OCI-M1 (cell line): Measurements from ENCODE around the gene TMEM212.
A peak's percentile ranks its signal among the peaks of the same experiment; 100 is the strongest.

Source experiments
- DNase-seq: peaks from one replicate; lab custom pipeline; 2025; lab: John Stamatoyannopoulos, UW

The TMEM212 gene

DNA sequence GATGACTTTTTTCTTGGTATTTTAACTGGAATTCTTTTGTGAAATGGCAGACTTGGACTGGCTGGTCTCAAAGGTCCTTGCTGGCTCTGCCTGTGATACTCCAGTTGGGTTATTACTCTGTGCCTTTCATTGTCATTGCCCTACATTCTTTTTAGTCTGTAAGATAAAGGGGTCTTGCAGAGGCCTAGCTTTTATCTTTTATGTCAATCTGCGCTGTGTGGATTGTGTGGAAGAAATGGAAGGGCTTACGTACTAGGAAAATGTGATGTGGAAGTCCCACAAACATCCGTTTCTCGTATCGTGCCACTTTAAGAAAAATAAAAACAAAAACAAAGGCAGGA is 8.7 kb upstream of the TMEM212 start:
- DNase-seq, result no peak

DNA sequence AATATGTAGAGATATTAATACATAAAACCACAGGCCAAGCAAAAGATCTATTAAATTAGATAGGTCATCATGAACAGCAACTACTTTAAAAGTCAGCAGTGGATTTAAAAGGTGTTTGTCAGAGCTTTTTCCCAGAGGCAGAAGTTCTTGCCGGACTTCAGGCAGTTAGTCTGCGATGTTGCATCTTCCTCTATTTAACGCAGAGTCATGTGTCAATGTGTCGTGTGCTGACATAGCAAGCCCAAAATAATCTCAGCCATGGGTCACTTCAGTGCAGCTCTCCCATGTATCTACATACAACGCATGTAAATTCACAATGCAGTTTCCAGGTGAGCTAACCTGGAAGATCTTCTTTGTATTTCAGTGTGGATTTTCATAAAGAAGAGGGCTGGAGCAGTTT is 8.0 kb upstream of the TMEM212 start:
- peak; percentile 18 for DNase-seq

GRCh38 chr3:171835613-171836012 is 7.5 kb upstream of the TMEM212 start:
- no peak for DNase-seq

- DNase-seq, result no peak
These were observed 6.3 kb upstream of the TMEM212 start for GRCh38 chr3:171836855-171837254.

DNA sequence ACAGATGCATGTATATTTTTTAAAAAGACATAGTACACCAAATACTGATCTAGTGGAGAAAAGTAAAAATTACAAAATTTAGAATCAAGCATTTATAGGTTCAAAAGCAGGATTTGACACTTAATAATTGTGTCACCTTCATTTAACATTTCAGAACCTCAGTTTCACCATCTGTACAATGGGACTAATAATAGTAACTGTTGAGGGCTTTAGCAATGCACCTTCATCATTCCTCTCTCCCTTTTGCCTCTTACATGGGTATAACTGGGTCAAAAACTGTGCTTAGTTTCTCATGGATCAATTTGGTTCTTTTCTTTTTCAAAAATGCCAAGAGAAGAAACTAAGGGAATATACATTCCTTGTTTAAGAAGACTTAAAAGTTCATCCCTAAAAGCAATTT is 5.5 kb upstream of the TMEM212 start:
- no peak for DNase-seq

- peak; percentile 57 for DNase-seq
These were observed 4.9 kb upstream of the TMEM212 start for GRCh38 chr3:171838218-171838720.

DNA sequence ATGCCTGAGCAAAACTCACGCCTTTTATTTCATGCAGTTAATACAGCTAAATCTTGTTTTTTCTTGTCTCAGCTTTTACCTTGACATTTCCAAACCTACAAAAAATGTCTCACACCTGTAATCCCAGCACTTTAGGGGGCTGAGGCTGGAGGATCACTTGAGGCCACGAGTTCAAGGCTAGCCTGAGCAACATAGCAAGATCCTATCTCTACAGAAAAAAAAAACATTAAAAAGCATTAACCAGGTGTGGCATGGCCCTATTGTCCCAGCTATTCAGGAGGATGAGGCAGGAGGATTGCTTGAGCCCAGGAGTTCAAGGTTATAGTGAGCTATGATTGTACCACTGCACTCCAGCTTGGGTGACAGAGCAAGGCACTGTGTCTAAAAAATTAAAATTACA is 3.9 kb upstream of the TMEM212 start:
- DNase-seq, result no peak

- no peak for DNase-seq
These were observed 2.7 kb upstream of the TMEM212 start for GRCh38 chr3:171840445-171840810.

DNA sequence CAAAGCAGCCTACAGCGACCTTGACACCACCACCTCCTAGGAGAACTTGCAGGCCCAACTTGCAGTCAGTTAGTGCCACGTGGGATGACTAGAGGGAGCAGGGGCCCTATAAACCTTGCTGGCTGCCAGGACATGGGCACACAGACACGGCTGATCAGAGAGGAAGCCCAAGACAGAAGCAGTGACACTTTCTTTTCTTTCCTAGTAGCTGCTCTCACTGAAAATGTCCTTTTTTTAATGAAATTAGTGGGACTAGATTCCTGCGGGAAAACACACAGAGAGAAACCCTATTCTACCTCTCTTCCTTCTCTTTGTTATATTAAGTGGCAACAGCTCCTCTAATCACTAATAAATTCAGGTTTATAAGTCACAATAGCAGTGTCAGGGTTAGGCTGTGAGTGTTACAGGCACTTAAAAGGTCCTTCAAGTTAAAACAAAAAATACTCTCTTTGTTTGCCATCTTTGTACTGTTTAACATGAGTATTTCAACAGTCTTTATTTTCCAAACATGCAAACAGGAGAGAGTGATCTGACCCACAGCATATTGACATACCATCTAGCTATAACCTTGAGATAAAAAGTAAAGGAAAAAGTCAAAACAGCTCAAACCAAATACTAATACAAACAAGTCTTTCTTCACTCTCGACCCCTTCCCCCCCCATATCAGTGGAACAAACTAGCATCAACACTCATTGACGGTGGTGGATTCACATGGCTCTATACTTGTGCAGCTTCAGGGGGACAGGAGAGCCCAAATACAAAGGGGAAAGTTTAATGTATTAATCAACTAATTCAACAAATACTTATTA is 2.1 kb upstream of the TMEM212 start:
- DNase-seq, result no peak

DNA sequence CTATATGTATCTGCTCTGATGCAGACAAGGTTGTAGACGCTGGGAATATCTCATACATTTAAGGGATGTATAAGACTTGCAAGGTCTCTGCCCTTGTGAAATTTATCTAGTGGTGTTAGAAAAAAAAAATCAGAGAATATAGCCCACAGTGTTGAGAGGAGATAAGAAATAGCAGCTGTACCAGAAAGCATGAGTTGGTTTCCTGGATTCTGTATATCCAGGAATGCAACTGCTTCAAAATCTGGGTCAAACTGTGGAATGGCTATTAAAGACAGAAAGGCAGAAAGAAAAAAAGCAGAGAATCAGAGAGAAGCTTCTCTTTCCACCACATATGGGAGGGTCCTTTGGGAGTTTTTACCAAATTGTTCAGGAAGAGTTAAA is 1.5 kb upstream of the TMEM212 start:
- peak; percentile 13 for DNase-seq

GRCh38 chr3:171844873-171845272 is 1.7 kb downstream of the TMEM212 start:
- DNase-seq, result no peak

- no peak for DNase-seq
These were observed 2.5 kb downstream of the TMEM212 start for GRCh38 chr3:171845481-171846284.

DNA sequence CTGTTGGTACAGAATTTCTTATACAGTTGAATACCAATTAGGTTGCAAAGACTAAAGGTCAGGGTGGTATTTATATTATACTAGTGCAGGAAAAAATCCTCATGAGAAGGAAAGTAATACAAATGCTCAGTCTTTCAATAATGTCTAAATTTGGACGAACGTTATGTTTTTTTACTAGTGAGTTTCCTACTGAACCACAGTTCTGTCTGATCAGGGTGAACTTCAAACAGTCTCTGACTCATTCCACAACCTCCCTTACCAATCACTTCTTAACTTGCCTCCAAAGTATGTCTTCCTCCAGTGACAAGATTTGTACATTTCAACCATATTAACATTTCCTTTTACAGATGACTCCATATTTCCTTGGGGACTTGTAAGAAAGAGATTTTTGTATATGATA is 3.4 kb downstream of the TMEM212 start:
- no peak for DNase-seq

GRCh38 chr3:171847133-171847532 is 4.0 kb downstream of the TMEM212 start:
- no peak for DNase-seq

- DNase-seq, result no peak
These were observed 4.6 kb downstream of the TMEM212 start for GRCh38 chr3:171847595-171848259.

GRCh38 chr3:171849617-171850319 is 6.6 kb downstream of the TMEM212 start:
- DNase-seq, result no peak

GRCh38 chr3:171850320-171850959 is 7.3 kb downstream of the TMEM212 start:
- peak; percentile 26 for DNase-seq

- DNase-seq, result peak; percentile 55
These were observed 8.0 kb downstream of the TMEM212 start for GRCh38 chr3:171850960-171851659.

GRCh38 chr3:171851660-171852058 is 8.5 kb downstream of the TMEM212 start:
- DNase-seq, result no peak

GRCh38 chr3:171854649-171855305 is 11.6 kb downstream of the TMEM212 start:
- DNase-seq, result peak; percentile 19
